K562 (cell line): ENCODE measurements around the gene AGFG1. TPM values are rescaled to one million over a fixed set of nuclear protein-coding genes. Genes with fewer than 3 reads are reported as not detected.

Experiments used
- ATF7 ChIP-seq: fragments of 450-650 bp; IDR thresholded peaks from 2 replicates; pipeline ENCODE4 v1.7.1; 2014; ENCODE audit warnings: mild to moderate bottlenecking, moderate library complexity
- BCL6 ChIP-seq: fragments of 250-450 bp; sonication (Bioruptor Pico); IDR thresholded peaks from 2 replicates; pipeline ENCODE4 v1.4.0; 2020
- BRD9 ChIP-seq: fragments of 450-650 bp; IDR thresholded peaks from 2 replicates; pipeline ENCODE4 v1.6.1; 2018; ENCODE audit warnings: low read depth; ENCODE audit not compliant: partially characterized antibody
- CBX2 ChIP-seq: fragments of 200-600 bp; sonication (generic); IDR thresholded peaks from one replicate; pipeline ENCODE4 v1.6.1; 2012; ENCODE audit warnings: mild to moderate bottlenecking, low read length, inconsistent platforms; ENCODE audit not compliant: insufficient read depth, poor library complexity, severe bottlenecking
- CHD4 ChIP-seq: fragments of 200-600 bp; sonication (generic); IDR thresholded peaks from 3 replicates; pipeline ENCODE4 v1.6.1; 2012; ENCODE audit warnings: low read depth, mild to moderate bottlenecking, mixed read lengths, low read length, inconsistent platforms; ENCODE audit not compliant: insufficient read depth, insufficient replicate concordance, poor library complexity, severe bottlenecking
- CLOCK ChIP-seq: fragments of 250-450 bp; sonication (Bioruptor Pico); IDR thresholded peaks from 2 replicates; pipeline ENCODE4 v1.4.0; 2020; ENCODE audit warnings: mild to moderate bottlenecking, moderate library complexity, borderline replicate concordance
- CSDE1 ChIP-seq, 2 experiments: fragments of 450-650 bp; IDR thresholded peaks; 2 replicates each; pipeline ENCODE4 v1.6.1; 2016; ENCODE audit warnings: mild to moderate bottlenecking in 1 of 2
- DDX20 ChIP-seq: fragments of 450-650 bp; IDR thresholded peaks from 2 replicates; pipeline ENCODE4 v1.6.1; 2016; ENCODE audit warnings: missing genetic modification characterization, low read depth, mild to moderate bottlenecking, missing compliant biosample characterization, moderate library complexity
- ELF4 ChIP-seq: fragments of 450-650 bp; formaldehyde crosslinking; IDR thresholded peaks from 2 replicates; pipeline ENCODE4 v1.4.0; 2022; ENCODE audit warnings: missing genetic modification characterization
- GABPB1 ChIP-seq: sonication (generic); formaldehyde crosslinking; IDR thresholded peaks from 2 replicates; pipeline ENCODE4 v1.8.0; 2022; ENCODE audit warnings: mild to moderate bottlenecking, missing genetic modification reagents
- HIVEP1 ChIP-seq: fragments of 250-450 bp; sonication (Bioruptor Pico); IDR thresholded peaks from 2 replicates; pipeline ENCODE4 v1.4.0; 2020; ENCODE audit warnings: mild to moderate bottlenecking
- MTA2 ChIP-seq: fragments of 450-650 bp; IDR thresholded peaks from 2 replicates; pipeline ENCODE4 v1.6.1; 2016; ENCODE audit warnings: low read depth
- RNF2 ChIP-seq: sonication (generic); IDR thresholded peaks from 2 replicates; pipeline ENCODE4 v1.6.1; 2016
- SP2 ChIP-seq: IDR thresholded peaks from 2 replicates; pipeline ENCODE4 v1.6.1; 2011; ENCODE audit warnings: mild to moderate bottlenecking, low read depth, low read length, moderate library complexity; ENCODE audit not compliant: poor library complexity, severe bottlenecking; ENCODE audit errors: extremely low read depth
- TCF7L2 ChIP-seq: fragments of 150-350 bp; IDR thresholded peaks from 2 replicates; pipeline ENCODE4 v1.6.1; 2016; ENCODE audit warnings: low read depth, mild to moderate bottlenecking, low read length, moderate library complexity
- ZBTB17 ChIP-seq: fragments of 450-650 bp; formaldehyde crosslinking; IDR thresholded peaks from 2 replicates; pipeline ENCODE4 v1.4.0; 2020; ENCODE audit warnings: mild to moderate bottlenecking
- ZMIZ1 ChIP-seq, 2 experiments: fragments of 150-350 bp in 1 of 2; IDR thresholded peaks; 2 replicates each; pipeline ENCODE4 v1.6.1; 2012 to 2016; ENCODE audit warnings: low read depth in 2 of 2, low read length in 2 of 2, mild to moderate bottlenecking in 1 of 2, moderate library complexity in 1 of 2
- ZNF133 ChIP-seq: fragments of 250-450 bp; sonication (Bioruptor Pico); IDR thresholded peaks from 2 replicates; pipeline ENCODE4 v1.4.0; 2020; ENCODE audit warnings: mild to moderate bottlenecking
- polyA plus RNA-seq, 8 experiments: library from polyadenylated mRNA; depleted of rRNA in 4 of 8; stranded (reverse) in 5 of 8; unstranded in 3 of 8; fragments of >200 nt; fragmentation: Nextera tagmentation in 2 of 8; fragmentation: Illumina TruSeq in 1 of 8; extraction: Ambion mirVana in 2 of 8; extraction: Trizol in 1 of 8; gene quantifications; 2 replicates each; pipeline versions ENCODE4 v1.2.1 to v1.2.3, GENCODE V29; 2011 to 2014; ENCODE audit warnings: inconsistent platforms in 1 of 8, missing spikeins in 1 of 8
- total RNA-seq, 7 experiments: library from RNA; depleted of rRNA in 6 of 7; stranded (reverse); fragments of >200 nt in 6 of 7; fragmentation: Illumina TruSeq in 2 of 7; extraction: Trizol in 2 of 7; gene quantifications; 2 replicates each; pipeline versions ENCODE4 v1.2.1 to v1.2.3, GENCODE V29; 2011 to 2021; ENCODE audit warnings: low replicate concordance in 1 of 7

AGFG1 gene
- total and polyA plus RNA-seq, 9 of the 15 experiments (the other 6 are each of a cell fraction or from before 2014, with no cell fraction given) = 11.2 to 97.5 (median 36.0) TPM

GRCh38 chr2:227450926-227451654 lies 20.9 kb upstream of the AGFG1 start (continued):
- TF ChIP-seq CHD4 (no peak), GABPB1 (CRISPR knock-in tag) (no peak), SP2 (no peak), CLOCK (CRISPR knock-in tag) (no peak), ZBTB17 (CRISPR knock-in tag) (no peak), BRD9 (no peak), DDX20 (tag) (no peak), MTA2 (peak; percentile 96), RNF2 (peak; percentile 81), ZMIZ1 (IDR thresholded peaks at IDR 0.05; ENCODE audit: low read depth in 2 of 2, low read length in 2 of 2) (peak in 1 of 2 experiments; percentile 96; a peak in 2 of 4 replicates), ELF4 (CRISPR knock-in tag) (no peak), HIVEP1 (no peak), BCL6 (CRISPR knock-in tag) (no peak), CSDE1 (IDR thresholded peaks at IDR 0.05) (no peak), TCF7L2 (no peak), ATF7 (peak; percentile 85), CBX2 (no peak), ZNF133 (no peak)
